Naive B cell (primary cell): ENCODE data around the gene ZNF280B. TPM values are rescaled to one million over a fixed set of nuclear protein-coding genes. Genes with fewer than 3 reads are reported as not detected.

Experiments
- ATAC-seq, 2 donors: fragments of 150-1000 bp; cut with Tn5 transposase; 2 replicates each; pipeline ENCODE4 v1.10.0; 2021; ENCODE audit warnings: low read depth in 2 of 2, mild to moderate bottlenecking in 2 of 2, moderate library complexity in 2 of 2
- DNase-seq: peaks from one replicate; pipeline ENCODE4 v3.0.0; 2022
- H3K27ac Mint-ChIP-seq, 6 donors: one replicate each; pipeline ENCODE4 v1.8.0; 2020 to 2022; ENCODE audit warnings: mild to moderate bottlenecking in 6 of 6, mixed read lengths in 6 of 6, moderate library complexity in 5 of 6, inconsistent platforms in 2 of 6
- H3K27me3 Mint-ChIP-seq, 3 donors: one replicate each; pipeline ENCODE4 v1.8.0; 2021 to 2022; ENCODE audit warnings: mixed read lengths in 3 of 3, mild to moderate bottlenecking in 1 of 3
- H3K36me3 Mint-ChIP-seq, 2 donors: one replicate each; pipeline ENCODE4 v1.8.0; 2020 to 2022; ENCODE audit warnings: mixed read lengths in 2 of 2, inconsistent platforms in 1 of 2, mild to moderate bottlenecking in 1 of 2
- H3K4me1 Mint-ChIP-seq, 3 donors: one replicate each; pipeline ENCODE4 v1.8.0; 2020 to 2022; ENCODE audit warnings: mixed read lengths in 3 of 3, inconsistent platforms in 1 of 3, mild to moderate bottlenecking in 1 of 3, moderate library complexity in 1 of 3
- H3K4me3 Mint-ChIP-seq, 8 donors: one replicate each; pipeline ENCODE4 v1.8.0; 2020 to 2022; ENCODE audit warnings: mild to moderate bottlenecking in 8 of 8, mixed read lengths in 8 of 8, moderate library complexity in 8 of 8, inconsistent platforms in 2 of 8
- H3K9me3 Mint-ChIP-seq, 7 donors: one replicate each; pipeline ENCODE4 v1.8.0; 2020 to 2022; ENCODE audit warnings: mixed read lengths in 7 of 7, mild to moderate bottlenecking in 5 of 7, inconsistent platforms in 2 of 7, moderate library complexity in 1 of 7
- polyA plus RNA-seq, 6 donors: library from polyadenylated mRNA; unstranded; fragments of 300-500 nt; fragmentation: Illumina TruSeq; gene quantifications; one replicate each; pipeline ENCODE4 v1.2.3, GENCODE V29; 2021; ENCODE audit warnings: low read depth in 6 of 6

ZNF280B gene
- polyA plus RNA-seq, 6 donors from 2014 or later = 2.4 to 4.1 (median 3.2) TPM

GRCh38 chr22:22463855-22464540 is 44.5 kb downstream of the ZNF280B start:
- ATAC-seq = peak; percentile 82 to 88
- DNase-seq = peak; percentile 68
- Mint-ChIP-seq H3K9me3 (peaks cover 8 to 39% (median 34%) of the 10 kb centered on the region in 7 donors), H3K4me1 (peaks cover 15 to 19% (median 16%) of the 10 kb centered on the region in 3 donors), H3K4me3 (peak overlapping the region in 2 of 8 donors; percentile 45 to 71), H3K36me3 (peaks cover 0 to 10% of the 10 kb centered on the region in 2 donors), H3K27ac (peak overlapping the region in 4 of 6 donors; percentile 45 to 84 (median 80)), H3K27me3 (peaks cover 0 to 5% (median 0%) of the 10 kb centered on the region in 3 donors)

- peak overlapping the region in 1 of 8 donors; percentile 66 for H3K4me3 Mint-ChIP-seq
- peaks cover 0 to 5% (median 0%) of the 10 kb centered on the region in 3 donors for H3K27me3 Mint-ChIP-seq
- H3K4me1 Mint-ChIP-seq = peaks cover 15 to 19% (median 16%) of the 10 kb centered on the region in 3 donors
- no peak for DNase-seq
- peak overlapping the region in 1 of 6 donors; percentile 45 for H3K27ac Mint-ChIP-seq
- peaks cover 10 to 39% (median 32%) of the 10 kb centered on the region in 7 donors for H3K9me3 Mint-ChIP-seq
- H3K36me3 Mint-ChIP-seq = peaks cover 0 to 14% of the 10 kb centered on the region in 2 donors
- ATAC-seq = no peak
Measured at GRCh38 chr22:22462813-22463567, 45.6 kb downstream of the ZNF280B start.

GRCh38 chr22:22461583-22461982 is 47.0 kb downstream of the ZNF280B start:
- Mint-ChIP-seq H3K9me3 (peaks cover 10 to 43% (median 33%) of the 10 kb centered on the region in 7 donors), H3K27me3 (peaks cover 0 to 5% (median 0%) of the 10 kb centered on the region in 3 donors), H3K27ac (no peak overlapping the region), H3K4me1 (peaks cover 15 to 19% (median 16%) of the 10 kb centered on the region in 3 donors), H3K4me3 (no peak overlapping the region), H3K36me3 (peaks cover 0 to 20% of the 10 kb centered on the region in 2 donors)
- no peak for ATAC-seq
- DNase-seq = no peak

- ATAC-seq = no peak
- H3K27ac Mint-ChIP-seq = no peak overlapping the region
Measured at GRCh38 chr22:22461111-22461510, 47.4 kb downstream of the ZNF280B start.

GRCh38 chr22:22460635-22461034 is 47.9 kb downstream of the ZNF280B start:
- H3K36me3 Mint-ChIP-seq = peaks cover 0 to 20% of the 10 kb centered on the region in 2 donors
- H3K4me3 Mint-ChIP-seq = no peak overlapping the region
- peaks cover 10 to 48% (median 36%) of the 10 kb centered on the region in 7 donors for H3K9me3 Mint-ChIP-seq
- H3K27ac Mint-ChIP-seq = no peak overlapping the region
- H3K27me3 Mint-ChIP-seq = peaks cover 0 to 5% (median 0%) of the 10 kb centered on the region in 3 donors
- DNase-seq = no peak
- ATAC-seq = no peak
- H3K4me1 Mint-ChIP-seq = peaks cover 15 to 19% (median 16%) of the 10 kb centered on the region in 3 donors

More at GRCh38 chr22:22461111-22461510, 47.4 kb downstream of the ZNF280B start:
- Mint-ChIP-seq H3K4me3 (no peak overlapping the region), H3K9me3 (peaks cover 10 to 47% (median 36%) of the 10 kb centered on the region in 7 donors), H3K36me3 (peaks cover 0 to 20% of the 10 kb centered on the region in 2 donors), H3K27me3 (peaks cover 0 to 5% (median 0%) of the 10 kb centered on the region in 3 donors), H3K4me1 (peaks cover 15 to 19% (median 16%) of the 10 kb centered on the region in 3 donors)
- no peak for DNase-seq

GRCh38 chr22:22460060-22460459 is 48.5 kb downstream of the ZNF280B start:
- H3K27me3 Mint-ChIP-seq = peaks cover 0 to 5% (median 0%) of the 10 kb centered on the region in 3 donors
- peaks cover 16 to 19% (median 18%) of the 10 kb centered on the region in 3 donors for H3K4me1 Mint-ChIP-seq
- DNase-seq (no peak), ATAC-seq (no peak)
- no peak overlapping the region for H3K4me3 Mint-ChIP-seq
- H3K9me3 Mint-ChIP-seq = peaks cover 11 to 53% (median 36%) of the 10 kb centered on the region in 7 donors
- peaks cover 0 to 24% of the 10 kb centered on the region in 2 donors for H3K36me3 Mint-ChIP-seq
- no peak overlapping the region for H3K27ac Mint-ChIP-seq

- Mint-ChIP-seq H3K36me3 (peaks cover 0 to 34% of the 10 kb centered on the region in 2 donors), H3K27ac (peak overlapping the region in 1 of 6 donors; percentile 58), H3K27me3 (peaks cover 0 to 2% (median 0%) of the 10 kb centered on the region in 3 donors), H3K4me1 (peaks cover 14 to 17% (median 16%) of the 10 kb centered on the region in 3 donors), H3K4me3 (no peak overlapping the region), H3K9me3 (peaks cover 15 to 59% (median 42%) of the 10 kb centered on the region in 7 donors)
- no peak for DNase-seq
- no peak for ATAC-seq
Measured at GRCh38 chr22:22458896-22459588, 49.5 kb downstream of the ZNF280B start.

- peaks cover 8 to 14% (median 12%) of the 10 kb centered on the region in 3 donors for H3K4me1 Mint-ChIP-seq
- no peaks in the 10 kb centered on the region for H3K27me3 Mint-ChIP-seq
- no peak for ATAC-seq
- no peak overlapping the region for H3K27ac Mint-ChIP-seq
- no peak for DNase-seq
- H3K4me3 Mint-ChIP-seq = no peak overlapping the region
- H3K36me3 Mint-ChIP-seq = peaks cover 0 to 37% of the 10 kb centered on the region in 2 donors
- H3K9me3 Mint-ChIP-seq = peaks cover 15 to 63% (median 42%) of the 10 kb centered on the region in 7 donors
Measured at GRCh38 chr22:22458387-22458786, 50.2 kb downstream of the ZNF280B start.

GRCh38 chr22:22454997-22455396 is 53.5 kb downstream of the ZNF280B start:
- peaks cover 0 to 47% of the 10 kb centered on the region in 2 donors for H3K36me3 Mint-ChIP-seq
- peak overlapping the region in 2 of 6 donors; percentile 62 to 79 for H3K27ac Mint-ChIP-seq
- peaks cover 14 to 62% (median 31%) of the 10 kb centered on the region in 7 donors for H3K9me3 Mint-ChIP-seq
- H3K4me1 Mint-ChIP-seq = peaks cover 27 to 39% (median 27%) of the 10 kb centered on the region in 3 donors
- no peak for ATAC-seq
- DNase-seq = no peak
- H3K4me3 Mint-ChIP-seq = no peak overlapping the region
- no peaks in the 10 kb centered on the region for H3K27me3 Mint-ChIP-seq

- Mint-ChIP-seq H3K4me1 (peaks cover 33 to 49% (median 34%) of the 10 kb centered on the region in 3 donors), H3K36me3 (peaks cover 0 to 34% of the 10 kb centered on the region in 2 donors), H3K4me3 (peak overlapping the region in 2 of 8 donors; percentile 12 to 60), H3K9me3 (peaks cover 4 to 45% (median 14%) of the 10 kb centered on the region in 7 donors), H3K27me3 (no peaks in the 10 kb centered on the region), H3K27ac (peak overlapping the region in 5 of 6 donors; percentile 79 to 88 (median 84))
- ATAC-seq (no peak), DNase-seq (no peak)
Measured at GRCh38 chr22:22452996-22453686, 55.4 kb downstream of the ZNF280B start.

GRCh38 chr22:22452211-22452610 is 56.3 kb downstream of the ZNF280B start:
- ATAC-seq (no peak), DNase-seq (no peak)
- H3K36me3 Mint-ChIP-seq = peaks cover 0 to 27% of the 10 kb centered on the region in 2 donors
- peak overlapping the region in 5 of 8 donors; percentile 7 to 76 (median 38) for H3K4me3 Mint-ChIP-seq
- H3K27me3 Mint-ChIP-seq = no peaks in the 10 kb centered on the region
- H3K4me1 Mint-ChIP-seq = peaks cover 33 to 50% (median 34%) of the 10 kb centered on the region in 3 donors
- H3K9me3 Mint-ChIP-seq = peaks cover 4 to 36% (median 10%) of the 10 kb centered on the region in 7 donors
- peak overlapping the region; percentile 67 to 98 (median 90) for H3K27ac Mint-ChIP-seq

GRCh38 chr22:22450343-22450839 is 58.2 kb downstream of the ZNF280B start:
- ATAC-seq (peak; percentile 97 to 99), DNase-seq (peak; percentile 82)
- Mint-ChIP-seq H3K36me3 (peaks cover 0 to 26% of the 10 kb centered on the region in 2 donors), H3K27ac (peak overlapping the region; percentile 74 to 99 (median 97)), H3K4me3 (peak overlapping the region in 6 of 8 donors; percentile 47 to 88 (median 73)), H3K27me3 (no peaks in the 10 kb centered on the region), H3K4me1 (peaks cover 34 to 50% (median 38%) of the 10 kb centered on the region in 3 donors), H3K9me3 (peaks cover 2 to 27% (median 10%) of the 10 kb centered on the region in 7 donors)
